Erythroblast (primary cell): ENCODE results near the gene ADSL.

Experiments
- GATA1 ChIP-seq: IDR thresholded peaks from 2 replicates; pipeline ENCODE4 v1.6.1; 2011; ENCODE audit warnings: low read depth, mild to moderate bottlenecking, control low read depth, low read length, moderate library complexity
- POLR2A ChIP-seq: IDR thresholded peaks from 2 replicates; pipeline ENCODE4 v1.6.1; 2011; ENCODE audit warnings: mild to moderate bottlenecking, low read length

DNA sequence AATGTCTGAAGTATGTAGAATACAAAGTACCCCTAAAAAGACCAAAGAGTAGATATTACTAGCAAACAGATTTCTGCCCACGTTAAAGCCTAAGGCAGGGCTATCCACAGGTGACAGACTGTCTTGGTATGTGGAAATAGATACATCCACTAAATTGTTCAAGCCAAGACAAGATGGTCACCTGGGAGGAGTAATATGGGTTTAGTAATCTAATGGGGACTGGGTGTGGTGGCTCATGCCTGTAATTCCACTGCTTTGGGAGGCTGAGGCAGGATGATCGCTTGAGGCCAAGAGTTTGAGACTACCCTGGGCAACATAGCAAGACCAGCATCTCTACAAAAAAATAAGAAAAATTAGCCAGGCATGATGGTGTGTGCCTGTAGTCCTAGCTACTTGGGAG, 31.6 kb downstream of the ADSL start:
- no peak for TF ChIP-seq POLR2A
- no peak for TF ChIP-seq GATA1
